Fibroblast of lung (primary cell): ENCODE results near the gene SELENOS.

Experiments used
- CTCF ChIP-seq, 2 donors: IDR thresholded peaks in 1 of 2; conservative IDR thresholded peaks in 1 of 2; 1 replicate in 1 of 2; 2 replicates in 1 of 2; pipeline ENCODE4 v1.5.1; 2011 to 2012; ENCODE audit warnings: low read length in 2 of 2, control low read depth in 1 of 2, inconsistent platforms in 1 of 2, low read depth in 1 of 2, mild to moderate bottlenecking in 1 of 2
- EZH2 ChIP-seq: IDR thresholded peaks from 2 replicates; pipeline ENCODE4 v1.5.1; 2012; ENCODE audit warnings: low read length, control low read depth, mild to moderate bottlenecking; ENCODE audit errors: missing control alignments

GRCh38 chr15:101275018-101275417, 2.3 kb downstream of the SELENOS start:
- TF ChIP-seq CTCF (conservative IDR thresholded peaks at IDR 0.05 in 1 of 2, IDR thresholded peaks at IDR 0.05 in 1 of 2; ENCODE audit: low read depth in 1 of 2, low read length in 2 of 2) (no peak), EZH2 (no peak)
